PC-3 (cell line): ENCODE data around the gene DOCK1.

Experiments
- EZH2 ChIP-seq: fragments of 300-600 bp; sonication (generic); IDR thresholded peaks from one replicate; pipeline ENCODE4 v1.6.1; 2017; ENCODE audit warnings: antibody characterized with exemption, mild to moderate bottlenecking, low read length; ENCODE audit not compliant: unreplicated experiment
- EZH2phosphoT487 ChIP-seq: fragments of 300-600 bp; sonication (generic); IDR thresholded peaks from 2 replicates; pipeline ENCODE4 v1.6.1; 2018; ENCODE audit warnings: mild to moderate bottlenecking, antibody characterized with exemption, low read length, borderline replicate concordance
- TF ChIP-seq, protein P1 (sequence below): fragments of 300-600 bp; sonication (generic); conservative IDR thresholded peaks from 2 replicates; pipeline ENCODE4 v1.5.1; 2017; ENCODE audit warnings: antibody characterized with exemption, low read depth, mild to moderate bottlenecking, low read length

- TF ChIP-seq, protein P1, sequence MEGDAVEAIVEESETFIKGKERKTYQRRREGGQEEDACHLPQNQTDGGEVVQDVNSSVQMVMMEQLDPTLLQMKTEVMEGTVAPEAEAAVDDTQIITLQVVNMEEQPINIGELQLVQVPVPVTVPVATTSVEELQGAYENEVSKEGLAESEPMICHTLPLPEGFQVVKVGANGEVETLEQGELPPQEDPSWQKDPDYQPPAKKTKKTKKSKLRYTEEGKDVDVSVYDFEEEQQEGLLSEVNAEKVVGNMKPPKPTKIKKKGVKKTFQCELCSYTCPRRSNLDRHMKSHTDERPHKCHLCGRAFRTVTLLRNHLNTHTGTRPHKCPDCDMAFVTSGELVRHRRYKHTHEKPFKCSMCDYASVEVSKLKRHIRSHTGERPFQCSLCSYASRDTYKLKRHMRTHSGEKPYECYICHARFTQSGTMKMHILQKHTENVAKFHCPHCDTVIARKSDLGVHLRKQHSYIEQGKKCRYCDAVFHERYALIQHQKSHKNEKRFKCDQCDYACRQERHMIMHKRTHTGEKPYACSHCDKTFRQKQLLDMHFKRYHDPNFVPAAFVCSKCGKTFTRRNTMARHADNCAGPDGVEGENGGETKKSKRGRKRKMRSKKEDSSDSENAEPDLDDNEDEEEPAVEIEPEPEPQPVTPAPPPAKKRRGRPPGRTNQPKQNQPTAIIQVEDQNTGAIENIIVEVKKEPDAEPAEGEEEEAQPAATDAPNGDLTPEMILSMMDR: no peak
- no peak for TF ChIP-seq EZH2
- TF ChIP-seq EZH2phosphoT487: no peak
Measured at GRCh38 chr10:127415116-127415515, 509.9 kb downstream of the DOCK1 start.
